Coronary artery (tissue), 2 donors: ENCODE results near the gene SCAMP3.
A peak's percentile ranks its signal among the peaks of the same experiment; 100 is the strongest.

ENCODE experiments used
- DNase-seq: peaks from one replicate; pipeline ENCODE4 v3.0.0-alpha.2; 2017; ENCODE audit warnings: low spot score
- H3K27ac ChIP-seq, 2 donors: fragments of 200-600 bp; sonication (generic); one replicate each; pipeline ENCODE4 v1.5.1; 2016 to 2019
- H3K4me3 ChIP-seq: fragments of 200-600 bp; sonication (generic); 2 replicates; pipeline ENCODE4 v1.5.1; 2016; ENCODE audit warnings: mild to moderate bottlenecking, moderate library complexity
- CTCF ChIP-seq: fragments of 200-600 bp; sonication (generic); IDR thresholded peaks from one replicate; pipeline ENCODE4 v1.5.1; 2019; ENCODE audit warnings: antibody characterized with exemption

SCAMP3 gene

DNA sequence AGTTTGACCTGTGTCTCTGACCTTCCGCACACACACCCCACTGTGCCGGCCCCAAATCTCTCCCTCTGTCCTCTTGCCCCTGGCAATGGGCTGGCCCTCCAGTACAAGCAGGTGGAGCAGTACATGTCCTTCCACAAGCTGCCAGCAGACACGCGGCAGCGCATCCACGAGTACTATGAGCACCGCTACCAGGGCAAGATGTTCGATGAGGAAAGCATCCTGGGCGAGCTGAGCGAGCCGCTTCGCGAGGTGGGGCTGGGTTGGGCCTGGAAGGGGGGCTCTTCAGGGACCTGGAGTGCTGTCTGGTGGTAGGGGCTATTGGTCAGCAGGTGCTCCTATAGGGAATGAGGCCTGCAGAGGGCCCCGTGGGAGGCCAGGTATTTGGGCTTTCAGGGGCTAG lies 22.9 kb upstream of the SCAMP3 start:
- DNase-seq = no peak
- Histone ChIP-seq H3K27ac (no peak overlapping the region), H3K4me3 (no peak overlapping the region)
- no peak for TF ChIP-seq CTCF

DNA sequence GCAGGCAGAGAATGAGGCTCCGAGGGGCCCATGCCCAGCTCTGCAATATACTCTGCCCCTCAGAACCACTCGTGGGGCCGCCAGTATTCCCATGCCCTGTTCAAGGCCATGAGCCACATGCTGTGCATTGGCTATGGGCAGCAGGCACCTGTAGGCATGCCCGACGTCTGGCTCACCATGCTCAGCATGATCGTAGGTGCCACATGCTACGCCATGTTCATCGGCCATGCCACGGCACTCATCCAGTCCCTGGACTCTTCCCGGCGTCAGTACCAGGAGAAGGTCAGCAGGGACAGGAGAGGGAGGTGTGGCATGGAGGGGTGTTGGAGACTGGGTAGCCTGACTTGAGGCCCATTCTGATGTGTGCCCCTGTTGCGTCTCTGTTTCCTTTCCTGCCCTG lies 22.3 kb upstream of the SCAMP3 start:
- Histone ChIP-seq H3K4me3 (no peak overlapping the region), H3K27ac (no peak overlapping the region)
- TF ChIP-seq CTCF = no peak
- no peak for DNase-seq

DNA sequence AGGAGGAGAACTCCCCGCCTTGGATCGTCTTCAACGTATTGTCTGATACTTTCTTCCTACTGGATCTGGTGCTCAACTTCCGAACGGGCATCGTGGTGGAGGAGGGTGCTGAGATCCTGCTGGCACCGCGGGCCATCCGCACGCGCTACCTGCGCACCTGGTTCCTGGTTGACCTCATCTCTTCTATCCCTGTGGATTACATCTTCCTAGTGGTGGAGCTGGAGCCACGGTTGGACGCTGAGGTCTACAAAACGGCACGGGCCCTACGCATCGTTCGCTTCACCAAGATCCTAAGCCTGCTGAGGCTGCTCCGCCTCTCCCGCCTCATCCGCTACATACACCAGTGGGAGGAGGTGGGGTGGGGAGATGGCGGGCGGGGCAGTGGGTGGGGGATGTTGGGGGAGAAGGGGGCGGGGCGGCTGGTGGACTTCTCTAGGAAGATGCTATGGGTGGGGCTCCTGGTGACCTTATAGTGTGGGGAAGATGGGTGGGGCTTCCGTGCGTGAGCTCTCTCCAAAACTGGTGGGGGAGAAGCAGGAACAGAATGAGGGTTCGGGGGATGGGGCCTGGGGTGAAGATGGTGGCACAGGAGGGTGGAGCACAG lies 20.4 kb upstream of the SCAMP3 start:
- DNase-seq = no peak
- no peak for TF ChIP-seq CTCF
- Histone ChIP-seq H3K27ac (no peak overlapping the region), H3K4me3 (no peak overlapping the region)

DNA sequence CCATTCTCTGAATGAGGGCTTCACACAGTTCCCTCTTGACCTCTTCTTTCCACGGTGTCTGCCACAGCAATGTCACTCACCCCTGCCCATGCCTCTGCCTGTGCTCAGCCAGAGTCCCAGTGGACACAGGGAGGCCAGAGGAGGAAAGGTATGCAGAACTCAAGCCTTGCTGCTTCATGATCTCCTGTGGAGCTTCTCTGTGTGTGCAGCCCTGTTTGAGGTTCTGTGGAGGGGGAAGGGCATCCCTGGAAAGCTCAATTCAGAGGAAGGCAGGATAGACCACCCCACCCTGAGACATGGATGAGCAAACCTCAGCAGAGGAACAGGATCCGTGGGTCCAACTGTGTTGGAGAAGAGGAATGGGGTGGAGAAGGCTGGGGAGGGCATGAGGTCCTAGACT lies 17.1 kb upstream of the SCAMP3 start:
- H3K4me3 ChIP-seq = no peak overlapping the region
- DNase-seq = no peak
- TF ChIP-seq CTCF = no peak

GRCh38 chr1:155278689-155279160 lies 16.6 kb upstream of the SCAMP3 start:
- TF ChIP-seq CTCF = no peak
- Histone ChIP-seq H3K27ac (no peak overlapping the region), H3K4me3 (peak overlapping the region; percentile 78)
- no peak for DNase-seq

More for the DNA sequence above, 17.1 kb upstream of the SCAMP3 start:
- H3K27ac ChIP-seq = no peak overlapping the region

DNA sequence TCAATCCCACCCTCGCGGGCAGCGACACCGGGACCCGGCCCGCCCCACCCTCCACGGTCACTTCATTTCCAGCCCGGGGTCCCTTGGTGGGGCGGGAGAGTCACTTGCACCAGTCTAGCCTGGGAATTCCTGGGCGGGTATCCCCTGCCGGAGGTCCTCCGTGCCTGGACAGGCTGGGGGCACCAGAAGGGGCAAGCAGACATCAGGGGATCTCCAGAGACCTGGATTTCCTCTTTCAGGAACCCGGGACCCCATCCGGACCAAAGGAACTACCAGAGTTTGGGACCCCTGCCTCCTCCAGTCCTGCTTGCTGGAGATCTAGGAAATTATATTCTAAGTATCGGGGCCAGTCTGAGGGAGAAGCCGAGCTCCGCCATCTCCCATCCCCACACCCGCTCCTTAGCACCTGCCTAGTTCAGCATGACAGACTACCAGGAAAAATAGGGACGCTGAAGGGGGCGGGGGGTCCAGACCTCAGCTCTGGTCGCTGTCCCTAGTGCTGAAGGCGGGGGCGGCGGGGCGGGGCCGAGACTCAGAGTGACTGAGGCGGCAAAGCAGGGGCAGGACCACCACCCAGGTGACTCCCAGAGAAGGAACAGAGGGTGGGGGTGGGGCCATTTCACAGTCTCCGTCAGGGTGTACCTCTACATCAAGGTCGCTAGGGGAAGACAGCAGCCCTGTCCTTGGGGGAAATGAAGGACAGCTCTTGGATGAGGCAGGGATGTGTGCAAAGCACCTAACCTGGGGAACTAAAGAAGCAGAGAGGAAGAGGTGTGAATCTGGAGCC lies 15.9 kb upstream of the SCAMP3 start:
- peak overlapping the region; percentile 78 for H3K4me3 ChIP-seq
- H3K27ac ChIP-seq = peak overlapping the region; percentile 41 to 78
- no peak for DNase-seq
- TF ChIP-seq CTCF = no peak
